Activated effector memory CD4-positive, alpha-beta T cell treated with anti-CD3 and anti-CD28 coated beads, Interleukin-2, amount 50 U/mL, for 16 hours (primary cell): ENCODE results near the gene INSL3.
"Not testable (repeated sequence)": the region's sequence is repeated elsewhere in the genome, so short reads cannot be mapped to it uniquely, and the experiment has no call there.

ENCODE experiments used
- DNase-seq: peaks from one replicate; pipeline ENCODE4 v3.0.0-alpha.2; 2020

INSL3 gene

DNA sequence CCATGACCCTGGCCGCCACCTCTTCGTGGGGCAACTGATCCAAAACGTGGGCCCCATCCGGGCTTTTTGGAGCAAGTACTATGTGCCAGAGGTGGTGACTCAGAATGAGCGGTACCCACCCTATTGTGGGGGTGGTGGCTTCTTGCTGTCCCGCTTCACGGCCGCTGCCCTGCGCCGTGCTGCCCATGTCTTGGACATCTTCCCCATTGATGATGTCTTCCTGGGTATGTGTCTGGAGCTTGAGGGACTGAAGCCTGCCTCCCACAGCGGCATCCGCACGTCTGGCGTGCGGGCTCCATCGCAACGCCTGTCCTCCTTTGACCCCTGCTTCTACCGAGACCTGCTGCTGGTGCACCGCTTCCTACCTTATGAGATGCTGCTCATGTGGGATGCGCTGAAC is 9.6 kb downstream of the INSL3 start:
- no peak for DNase-seq

DNA sequence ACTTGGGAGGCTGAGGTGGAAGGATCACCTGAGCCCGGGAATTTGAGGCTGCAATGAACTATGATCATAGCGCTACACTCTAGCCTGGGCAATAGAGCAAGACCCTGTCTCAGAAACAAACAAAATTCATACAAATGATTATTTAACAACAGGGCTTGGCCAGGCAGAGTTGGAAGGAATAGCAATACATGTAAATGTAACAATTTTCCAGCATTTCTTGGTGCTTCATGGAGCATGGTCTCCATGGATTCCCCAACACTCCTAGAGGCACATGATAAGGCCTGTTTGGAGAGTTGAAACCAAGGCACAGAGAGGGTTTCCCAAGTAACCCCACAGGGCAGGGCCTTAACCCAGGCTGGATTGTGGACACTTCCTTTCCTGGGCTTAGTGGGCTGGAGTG is 10.2 kb downstream of the INSL3 start:
- DNase-seq = no peak

DNA sequence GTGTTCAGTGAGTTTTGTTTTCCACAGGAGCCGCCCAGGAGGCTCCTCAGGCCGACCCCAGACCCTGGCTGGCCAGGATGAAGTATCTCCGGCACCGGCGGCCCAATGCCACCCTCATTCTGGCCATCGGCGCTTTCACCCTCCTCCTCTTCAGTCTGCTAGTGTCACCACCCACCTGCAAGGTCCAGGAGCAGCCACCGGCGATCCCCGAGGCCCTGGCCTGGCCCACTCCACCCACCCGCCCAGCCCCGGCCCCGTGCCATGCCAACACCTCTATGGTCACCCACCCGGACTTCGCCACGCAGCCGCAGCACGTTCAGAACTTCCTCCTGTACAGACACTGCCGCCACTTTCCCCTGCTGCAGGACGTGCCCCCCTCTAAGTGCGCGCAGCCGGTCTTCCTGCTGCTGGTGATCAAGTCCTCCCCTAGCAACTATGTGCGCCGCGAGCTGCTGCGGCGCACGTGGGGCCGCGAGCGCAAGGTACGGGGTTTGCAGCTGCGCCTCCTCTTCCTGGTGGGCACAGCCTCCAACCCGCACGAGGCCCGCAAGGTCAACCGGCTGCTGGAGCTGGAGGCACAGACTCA is 13.5 kb downstream of the INSL3 start:
- no peak for DNase-seq

DNA sequence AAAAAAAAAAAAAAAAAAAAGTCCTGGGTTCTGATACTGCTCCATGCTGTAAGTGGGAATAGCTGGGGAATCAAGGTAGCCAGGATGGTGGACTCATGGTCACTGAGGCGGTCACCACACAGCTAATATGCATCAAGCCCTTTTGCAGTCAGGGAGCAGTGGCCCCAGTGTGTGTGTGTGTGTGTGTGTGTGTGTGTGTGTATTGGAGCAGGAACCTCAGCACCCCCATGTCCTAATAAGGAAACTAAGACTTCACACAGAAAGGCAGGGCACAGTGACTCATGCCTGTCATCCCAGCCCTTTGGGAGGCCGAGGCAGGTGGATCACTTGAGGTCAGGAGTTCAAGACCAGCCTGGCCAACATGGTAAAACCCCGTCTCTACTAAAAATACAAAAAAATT is 14.4 kb downstream of the INSL3 start:
- no peak for DNase-seq

DNA sequence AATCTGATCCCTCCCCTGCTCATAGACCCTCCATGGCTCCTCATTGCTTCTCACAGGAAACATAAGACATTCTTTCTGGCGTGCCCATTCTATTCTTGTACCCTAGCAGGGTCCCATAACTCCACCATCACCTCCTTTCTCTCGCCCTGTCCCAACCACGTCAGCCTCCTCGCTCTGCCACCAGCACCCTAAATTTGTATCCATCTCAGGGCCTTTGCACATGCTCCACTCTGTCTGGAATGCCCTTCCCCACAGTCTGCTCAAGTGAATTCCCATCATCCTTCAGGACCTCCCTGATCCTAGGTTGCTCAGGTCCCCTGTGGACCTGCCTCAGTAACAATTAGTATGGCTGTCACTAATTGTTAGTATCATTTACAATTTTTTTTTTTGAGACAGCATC is 15.9 kb downstream of the INSL3 start:
- DNase-seq = no peak

DNA sequence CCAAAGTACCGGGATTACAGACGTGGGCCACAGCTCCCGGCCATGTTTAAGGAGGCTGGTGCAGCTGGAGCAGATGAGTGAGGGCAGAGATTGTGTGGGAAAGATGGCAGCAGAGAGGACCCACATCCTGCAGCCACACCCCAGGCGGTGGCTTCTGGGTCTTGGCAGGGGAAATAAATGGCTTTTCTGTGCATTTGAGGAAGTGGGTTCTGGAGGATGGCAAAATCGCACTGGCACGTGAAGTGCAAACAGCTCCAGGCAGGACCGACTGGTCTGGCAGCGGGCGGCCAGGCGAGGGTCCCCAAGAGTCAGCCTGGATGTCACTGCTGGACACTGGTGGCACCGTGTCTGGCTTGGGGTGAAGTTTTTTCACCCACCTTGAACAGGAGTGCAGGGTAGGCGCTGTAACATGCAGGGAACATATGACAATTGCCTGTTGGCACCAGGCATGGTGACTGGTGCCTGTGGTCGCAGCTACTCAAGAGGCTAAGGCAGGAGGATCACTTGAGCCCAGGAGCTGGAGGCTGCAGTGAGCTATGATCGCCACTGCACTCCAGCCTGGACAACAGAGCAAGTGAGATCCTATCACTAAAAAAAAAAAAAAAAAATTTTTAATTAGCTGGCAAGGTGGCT is 17.9 kb downstream of the INSL3 start:
- DNase-seq = peak; percentile 66

DNA sequence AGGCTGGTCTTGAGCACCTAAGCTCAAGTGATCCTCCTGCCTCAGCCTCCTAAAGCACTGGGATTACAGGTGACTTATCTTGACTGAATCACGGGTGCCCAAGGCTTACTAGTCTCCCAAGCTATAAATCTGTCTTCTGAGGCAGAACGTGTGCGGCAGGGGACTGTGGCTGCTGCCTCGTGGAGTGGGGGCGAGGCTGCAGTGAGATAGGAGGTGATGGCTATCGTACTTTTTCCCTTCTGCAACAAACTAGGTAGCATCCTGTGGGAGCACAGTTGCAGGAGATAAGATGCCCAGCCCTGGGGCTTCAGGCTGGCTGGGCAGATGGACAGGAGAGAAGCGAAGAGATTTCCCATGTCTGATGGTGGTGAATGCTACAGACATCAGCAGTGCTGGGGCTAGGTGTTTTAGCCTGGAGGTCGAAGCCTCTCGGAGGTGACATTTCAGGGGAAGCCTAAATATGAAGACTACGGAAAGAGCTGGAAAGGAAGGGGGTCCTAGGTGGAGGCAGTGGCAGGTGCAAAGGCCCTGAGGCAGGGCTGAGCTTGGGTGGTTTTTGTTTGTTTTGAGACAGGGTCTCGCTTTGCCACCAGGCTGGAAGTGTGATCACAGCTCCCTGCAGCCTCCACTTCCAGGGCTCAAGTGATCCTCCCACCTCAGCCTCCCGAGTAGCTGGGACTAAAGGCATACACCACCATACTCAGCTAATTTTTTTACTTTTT is 19.0 kb downstream of the INSL3 start:
- no peak for DNase-seq

DNA sequence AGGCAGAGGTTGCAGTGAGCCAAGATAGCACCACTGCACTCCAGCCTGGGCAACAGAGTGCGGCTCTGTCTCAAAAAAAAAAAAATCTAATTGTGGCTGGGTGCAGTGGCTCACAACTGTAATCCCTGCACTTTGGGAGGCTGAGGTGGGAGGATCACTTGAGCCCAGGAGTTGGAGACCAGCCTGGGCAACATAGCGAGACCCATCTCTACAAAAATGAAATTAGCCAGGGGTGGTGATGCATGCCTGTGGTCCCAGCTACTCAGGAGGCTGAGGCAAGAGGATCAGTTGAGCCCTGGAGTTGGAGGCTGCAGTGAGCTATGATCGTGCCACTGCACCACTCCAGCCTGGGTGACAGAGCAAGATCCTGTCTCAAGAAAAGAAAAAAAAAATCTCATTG is 22.7 kb downstream of the INSL3 start:
- DNase-seq = not testable (repeated sequence)

DNA sequence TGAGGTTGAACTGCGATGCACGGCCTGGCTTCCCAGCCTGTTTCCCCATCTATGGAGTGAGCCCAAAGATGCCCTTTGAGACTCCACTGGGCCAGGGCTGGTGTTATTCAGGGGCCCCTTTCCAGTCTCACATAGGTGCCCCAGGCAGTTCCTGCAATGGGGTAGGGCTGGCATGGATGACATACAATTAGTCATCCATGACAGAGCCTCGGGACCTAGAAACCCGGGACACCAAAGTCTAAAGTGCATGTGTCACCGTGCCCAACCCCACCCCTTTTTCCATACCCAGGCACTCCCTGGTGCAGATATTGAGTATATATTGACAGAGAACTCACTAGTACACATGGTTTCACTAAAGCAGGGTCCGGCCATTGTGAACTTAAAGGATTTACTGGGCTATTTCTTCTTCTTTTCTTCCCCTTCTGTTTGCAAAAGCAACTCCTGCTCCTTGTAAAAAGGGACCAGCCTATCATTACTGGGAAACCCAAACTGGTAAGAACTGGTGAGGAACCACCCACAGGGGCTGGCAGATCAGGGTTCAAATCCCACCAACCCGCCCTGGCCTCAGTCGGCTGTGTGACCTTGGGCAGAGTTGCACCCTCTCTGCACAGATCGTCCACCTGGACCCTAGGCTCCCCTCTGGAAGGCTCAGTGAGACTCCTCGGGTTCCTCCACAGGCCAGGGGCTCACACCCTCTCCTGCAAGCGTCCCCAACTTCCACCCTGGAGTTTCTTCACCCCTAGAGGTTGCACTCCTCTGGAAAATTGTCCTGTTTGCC is 23.7 kb downstream of the INSL3 start:
- peak; percentile 78 for DNase-seq

DNA sequence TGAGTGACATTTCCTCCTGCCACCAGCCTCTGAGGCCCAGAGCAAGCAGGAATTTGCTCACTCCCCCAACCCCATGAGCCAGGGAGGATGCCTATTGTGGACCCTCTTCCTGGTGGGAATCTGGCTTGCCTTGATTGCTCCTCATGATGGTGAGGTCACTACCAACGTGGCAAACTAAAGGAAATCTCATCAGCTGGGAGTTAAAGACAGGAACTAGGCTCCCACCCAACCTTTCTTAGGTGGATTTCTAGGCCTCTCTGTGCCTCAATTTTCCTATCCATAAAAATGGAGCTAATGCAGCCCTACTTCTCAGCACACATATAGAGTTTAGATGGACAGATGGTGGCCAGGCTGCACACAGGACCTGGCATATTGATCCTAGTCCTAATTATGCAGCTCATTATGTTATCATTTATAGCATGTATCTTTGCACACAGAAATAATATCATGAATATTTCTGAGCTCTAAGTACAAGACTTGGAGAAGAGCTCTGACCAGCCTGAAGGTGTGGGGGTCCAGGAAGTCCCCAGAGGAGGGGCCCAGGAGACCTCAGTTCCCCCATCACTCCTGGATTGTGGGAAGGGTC is 24.4 kb downstream of the INSL3 start:
- no peak for DNase-seq

DNA sequence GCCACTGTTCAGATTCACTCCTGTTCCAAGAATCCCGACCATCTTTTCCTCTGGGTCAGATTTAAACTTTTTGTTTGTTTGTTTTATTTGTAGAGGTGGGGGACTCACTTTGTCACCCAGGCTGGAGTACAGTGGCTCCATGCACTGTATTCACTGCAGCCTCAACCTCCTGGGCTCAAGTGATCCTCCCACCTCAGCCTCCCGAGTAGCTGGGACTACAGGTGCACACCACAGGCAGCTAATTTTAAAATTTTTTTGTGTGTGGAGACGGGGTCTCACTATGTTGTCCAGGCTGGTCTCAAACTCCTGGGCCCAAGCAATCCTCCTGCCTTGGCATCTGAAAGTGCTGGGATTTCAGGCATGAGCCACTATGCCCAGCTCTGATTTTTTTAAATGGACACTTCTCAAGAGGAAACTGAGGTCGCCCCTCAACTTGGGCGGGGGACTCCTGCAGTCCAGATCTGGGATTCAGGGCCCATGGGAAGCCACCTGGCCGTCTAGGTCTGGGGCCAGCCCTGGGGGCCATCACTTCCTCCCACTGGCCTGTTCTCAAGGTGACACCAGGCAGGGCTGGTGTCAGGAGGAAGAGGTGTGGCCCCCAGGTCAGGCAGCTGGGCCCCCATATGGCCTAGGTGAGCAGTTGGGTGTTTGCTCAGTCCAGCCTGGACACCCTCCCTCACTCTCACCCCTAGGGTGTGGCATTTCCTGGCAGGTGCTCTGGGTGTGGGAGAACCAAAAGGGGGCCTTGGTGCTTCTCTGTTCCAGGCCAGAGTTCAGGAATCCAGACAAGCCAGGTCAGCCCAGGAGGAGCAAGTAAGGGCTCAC is 25.1 kb downstream of the INSL3 start:
- no peak for DNase-seq

DNA sequence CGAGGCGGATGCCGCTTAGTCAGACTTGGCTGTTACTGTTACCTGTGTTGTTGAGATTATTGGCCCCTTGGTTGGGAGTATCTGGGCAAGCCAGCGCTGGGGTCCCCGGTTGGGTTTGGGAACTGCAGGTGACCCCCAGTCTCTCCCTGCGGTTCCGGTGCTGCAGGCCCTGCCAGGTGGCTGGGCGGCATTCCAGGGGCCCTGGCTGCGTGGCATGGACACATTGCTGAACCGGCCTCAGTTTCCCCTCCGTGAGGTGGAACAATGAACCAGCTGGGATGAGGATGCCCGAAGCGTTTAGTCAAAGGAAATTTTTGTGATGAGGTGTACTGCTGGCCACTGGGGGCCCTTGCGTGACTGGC is 25.8 kb downstream of the INSL3 start:
- no peak for DNase-seq

DNA sequence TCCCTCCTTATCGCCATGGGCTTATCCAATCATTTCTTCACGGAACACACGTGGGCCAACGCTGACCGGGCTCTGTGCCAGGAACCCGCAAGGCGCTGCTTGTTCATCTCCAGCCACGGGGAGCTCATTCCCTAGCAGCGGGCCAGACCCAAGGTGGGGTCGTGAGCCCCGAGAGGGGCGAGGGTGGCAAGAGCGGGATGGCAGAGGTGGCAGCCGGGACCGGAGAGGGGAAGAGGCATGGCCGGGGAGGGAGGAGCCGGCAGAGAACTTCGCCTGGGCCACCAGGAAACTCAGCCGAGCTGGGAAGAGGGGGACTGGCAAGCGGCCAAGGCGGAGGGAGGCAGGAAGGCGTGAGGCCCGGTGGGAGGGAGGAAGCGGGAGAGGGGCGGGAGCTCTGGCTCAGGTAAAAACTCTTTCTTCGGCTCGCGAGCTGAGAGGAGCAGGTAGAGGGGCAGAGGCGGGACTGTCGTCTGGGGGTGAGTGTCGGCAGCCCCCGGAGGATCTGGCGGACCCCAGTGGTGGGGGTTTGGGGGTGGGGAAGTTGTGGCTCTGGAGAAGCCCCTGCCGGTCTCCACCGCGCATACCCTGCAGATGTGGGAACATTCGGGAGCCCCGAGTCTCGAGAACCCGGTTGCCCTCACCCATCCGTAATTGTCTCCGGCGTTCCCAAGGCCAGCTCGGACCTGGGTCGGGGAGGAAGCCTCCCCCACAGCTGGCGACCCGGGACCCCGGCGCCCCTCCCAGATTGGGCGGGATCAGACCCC is 26.4 kb downstream of the INSL3 start, which contains the start of gene B3GNT3:
Gene B3GNT3 (plus strand): TSS at position 408 of the 764 bp plus-strand sequence. CDS start 12,670 bp downstream, outside the sequence.
- DNase-seq = peak; percentile 74

DNA sequence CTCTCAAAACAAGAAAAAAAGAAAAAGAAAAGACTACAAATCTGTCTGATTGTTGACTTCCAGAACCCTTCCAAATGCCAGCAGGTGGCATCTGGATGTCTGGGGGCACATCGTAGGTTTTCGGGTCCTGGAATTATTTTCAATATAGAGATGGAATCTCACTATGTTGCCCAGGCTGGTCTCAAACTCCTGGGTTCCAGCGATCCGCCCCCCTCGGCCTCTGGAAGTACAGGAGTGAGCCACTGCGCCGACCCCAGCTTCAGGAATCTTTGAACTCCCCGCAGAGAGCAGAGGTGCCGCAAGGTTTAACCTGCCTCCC is 26.9 kb downstream of the INSL3 start:
- DNase-seq = no peak

DNA sequence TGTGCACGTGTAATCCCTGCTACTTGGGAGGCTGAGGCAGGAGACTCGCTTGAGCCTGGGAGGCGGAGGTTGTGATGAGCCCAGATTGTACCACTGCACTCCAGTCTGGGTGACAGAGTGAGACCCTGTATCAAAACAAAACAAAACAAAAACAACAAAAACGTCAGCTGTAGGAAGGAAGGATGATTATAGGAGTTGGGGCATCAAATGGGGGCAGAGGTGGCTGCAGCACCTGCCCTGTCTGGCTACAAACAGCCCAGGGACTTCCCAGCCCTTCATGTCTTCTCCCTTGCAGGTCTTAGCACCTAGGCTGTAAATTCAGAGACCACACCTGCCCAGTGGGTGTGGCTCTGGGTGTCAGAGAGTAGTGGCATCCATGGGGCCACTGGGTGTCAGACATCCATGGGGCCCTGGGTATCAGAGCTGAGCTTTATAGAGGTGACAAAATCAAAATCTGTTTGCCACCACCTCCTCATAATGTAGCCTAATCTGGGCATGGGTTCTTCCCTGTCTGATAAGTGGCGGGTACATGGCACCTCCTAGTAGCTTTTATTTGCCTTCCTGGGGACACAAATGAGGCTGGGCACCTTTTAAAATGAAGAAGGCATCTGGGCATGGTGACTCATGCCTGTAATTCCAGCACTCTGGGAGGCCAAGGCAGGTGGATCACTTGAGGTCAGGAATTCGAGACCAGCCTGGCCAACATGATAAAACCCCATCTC is 31.1 kb downstream of the INSL3 start:
- DNase-seq = no peak

DNA sequence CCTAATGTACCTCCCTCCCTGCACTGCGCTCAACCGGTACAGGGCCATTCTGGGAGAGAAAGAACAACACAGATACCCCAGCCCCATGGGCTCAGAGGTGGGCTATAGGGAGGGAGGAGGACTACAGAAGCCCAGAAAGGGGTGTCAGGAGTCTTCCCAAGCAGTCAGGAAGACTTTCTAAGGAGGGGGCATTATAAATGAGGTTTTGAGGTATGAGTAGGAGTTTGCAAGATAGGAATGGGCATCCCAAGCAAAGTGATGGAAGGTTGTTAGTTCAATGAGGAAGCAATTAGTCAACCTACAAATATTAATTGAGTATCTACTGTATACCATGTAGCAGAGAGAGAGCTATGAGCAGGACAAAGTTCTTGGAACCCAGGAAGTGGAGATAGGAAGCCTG is 32.7 kb downstream of the INSL3 start:
- no peak for DNase-seq

DNA sequence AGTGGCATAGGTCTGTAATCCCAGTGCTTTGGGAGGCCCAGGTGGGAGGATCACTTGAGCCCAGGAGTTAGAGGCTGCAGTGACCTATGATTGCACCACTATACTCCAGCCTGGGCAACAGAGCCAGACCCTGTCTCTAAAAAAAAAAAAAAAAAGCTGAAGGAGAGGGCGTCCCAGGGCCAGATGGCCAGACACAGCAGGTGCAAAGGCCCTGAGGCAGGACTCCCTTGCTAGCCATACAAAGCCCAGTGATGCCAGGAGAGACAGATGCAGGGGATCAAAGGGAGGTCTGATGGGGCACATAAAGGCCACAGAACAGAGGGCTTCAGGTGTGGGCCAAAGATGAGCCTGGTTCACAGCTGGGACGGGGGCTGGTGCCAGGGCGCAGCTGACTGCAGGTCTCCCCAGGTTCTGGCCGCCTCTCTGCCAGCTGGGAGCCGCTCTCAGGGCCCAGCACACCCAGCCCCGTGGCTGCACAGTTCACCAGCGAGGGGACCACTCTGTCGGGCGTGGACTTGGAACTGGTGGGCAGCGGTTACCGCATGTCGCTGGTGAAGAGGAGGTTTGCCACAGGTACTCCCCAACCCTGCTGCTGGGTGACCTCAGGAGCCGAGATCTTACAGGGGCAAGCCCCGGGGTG is 33.9 kb downstream of the INSL3 start:
- no peak for DNase-seq

DNA sequence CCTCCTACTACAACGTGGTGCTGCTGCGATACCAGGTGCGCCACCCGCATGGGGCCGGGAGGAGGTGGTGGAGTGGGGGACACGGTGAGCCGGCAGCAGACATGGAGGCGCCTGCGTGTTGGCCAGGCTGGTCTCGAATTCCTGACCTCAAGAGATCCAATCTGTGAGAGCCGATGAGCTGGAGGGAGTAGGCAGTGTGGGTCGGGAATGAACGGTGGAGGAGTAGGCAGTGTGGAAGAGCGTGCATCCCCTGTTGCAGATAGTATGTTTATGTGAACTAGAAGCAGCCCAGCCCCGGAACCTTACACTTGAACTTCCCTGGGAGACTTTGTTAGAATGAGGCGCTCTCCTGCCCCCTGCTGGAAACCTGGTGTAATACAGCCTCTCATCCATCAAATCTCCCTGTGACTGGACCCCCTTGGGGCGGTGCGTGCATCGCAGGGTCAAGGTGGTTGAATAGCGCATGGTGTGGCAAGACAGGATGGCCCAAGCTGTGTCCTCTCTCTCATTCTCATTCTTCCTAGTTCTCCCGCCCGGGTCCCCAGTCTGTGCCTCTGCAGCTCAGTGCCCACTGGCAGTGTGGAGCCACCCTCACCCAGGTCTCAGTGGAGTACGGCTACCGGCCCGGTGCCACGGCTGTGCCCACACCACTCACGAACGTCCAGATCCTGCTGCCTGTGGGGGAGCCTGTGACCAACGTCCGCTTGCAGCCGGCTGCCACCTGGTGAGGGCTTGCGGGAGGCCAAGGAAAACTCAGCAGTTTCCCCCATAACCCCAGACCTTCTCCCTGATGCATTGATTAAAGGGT is 36.9 kb downstream of the INSL3 start:
- DNase-seq = peak; percentile 88

DNA sequence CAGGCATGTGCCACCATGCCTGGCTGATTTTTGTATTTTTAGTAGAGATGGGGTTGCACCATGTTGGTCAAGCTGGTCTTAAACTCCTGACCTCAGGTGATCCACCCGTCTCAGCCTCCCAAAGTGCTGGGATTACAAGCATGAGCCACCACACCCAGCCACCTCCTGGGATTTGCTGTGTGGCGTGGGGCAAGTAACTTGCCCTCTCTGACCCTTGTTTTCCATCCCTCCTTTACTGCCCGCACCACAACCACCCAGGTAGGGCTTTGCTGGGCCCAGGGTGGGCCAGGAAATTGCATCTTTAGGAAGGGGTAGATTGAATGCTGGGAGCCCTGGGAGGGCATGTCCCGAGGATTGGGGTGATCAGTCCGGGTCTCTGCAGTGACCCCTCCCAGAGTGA is 37.6 kb downstream of the INSL3 start:
- not testable (repeated sequence) for DNase-seq

DNA sequence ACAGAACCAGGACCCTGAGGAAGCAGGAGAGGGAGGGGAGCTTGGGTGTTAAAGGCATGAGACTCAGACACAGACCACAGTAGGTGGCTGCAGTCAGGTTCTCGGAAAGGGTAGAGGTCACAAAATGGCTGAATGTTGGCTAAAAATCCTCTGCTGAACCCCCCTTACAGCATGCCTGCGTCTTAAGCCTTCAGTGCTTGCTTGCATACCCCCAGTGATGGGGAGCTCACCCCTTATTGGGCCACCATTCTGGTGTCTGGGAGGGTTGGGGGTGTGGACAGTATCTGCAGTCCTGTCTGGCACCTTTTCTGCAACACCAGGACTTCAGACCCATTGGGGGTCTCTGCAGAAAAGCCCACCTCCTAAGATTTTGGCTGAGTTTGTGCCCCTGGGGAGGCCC is 40.5 kb downstream of the INSL3 start:
- DNase-seq = no peak
